Measurements from ENCODE around the gene ATG2B. TPM values are rescaled to one million over a fixed set of nuclear protein-coding genes. Genes with fewer than 3 reads are reported as not detected.

Gene ATG2B
- polyA plus RNA-seq, 1 experiment: 22.1 TPM

GRCh38 chr14:96345669-96346068, 17.5 kb downstream of the ATG2B start:
- ChIA-PET POLR2A (no interaction called here), CTCF (no interaction called here)
- no peaks in the 10 kb centered on the region; the same call in 1 of the 2 replicates for H3K9me3 ChIP-seq (ENCODE audit: control insufficient read depth, insufficient read depth, low read length)
- no peak overlapping the region for H3K27ac ChIP-seq (ENCODE audit: low read depth, low read length)
- TF ChIP-seq CTCF (IDR thresholded peaks at IDR 0.05; ENCODE audit: low read depth, low read length): no peak
- no peak overlapping the region for H3K4me3 ChIP-seq (ENCODE audit: low read depth, low read length)
- DNase-seq (ENCODE audit: low read depth, low spot score): no peak
- H3K27me3 ChIP-seq (ENCODE audit: control insufficient read depth, insufficient read depth, low read length): no peaks in the 10 kb centered on the region

GRCh38 chr14:96341323-96341722, 21.8 kb downstream of the ATG2B start:
- POLR2A ChIA-PET: no interaction called here
- TF ChIP-seq CTCF (IDR thresholded peaks at IDR 0.05; ENCODE audit: low read depth, low read length): no peak
- Histone ChIP-seq H3K27ac (ENCODE audit: low read depth, low read length) (no peak overlapping the region), H3K9me3 (ENCODE audit: control insufficient read depth, insufficient read depth, low read length) (no peaks in the 10 kb centered on the region), H3K27me3 (ENCODE audit: control insufficient read depth, insufficient read depth, low read length) (no peaks in the 10 kb centered on the region), H3K4me3 (ENCODE audit: low read depth, low read length) (no peak overlapping the region)
- no peak for DNase-seq (ENCODE audit: low read depth, low spot score)
- CTCF ChIA-PET: interaction anchor here (1.5 kb wide), 1 partner anchor 14 kb away, joined by 8 read pairs; no protein-coding TSS in a partner anchor

GRCh38 chr14:96338551-96338950, 24.6 kb downstream of the ATG2B start:
- ChIA-PET CTCF (no interaction called here), POLR2A (no interaction called here)
- TF ChIP-seq CTCF (IDR thresholded peaks at IDR 0.05; ENCODE audit: low read depth, low read length): no peak
- H3K27me3 ChIP-seq (ENCODE audit: control insufficient read depth, insufficient read depth, low read length): no peaks in the 10 kb centered on the region
- DNase-seq (ENCODE audit: low read depth, low spot score): no peak
- H3K27ac ChIP-seq (ENCODE audit: low read depth, low read length): no peak overlapping the region
- no peaks in the 10 kb centered on the region for H3K9me3 ChIP-seq (ENCODE audit: control insufficient read depth, insufficient read depth, low read length)
- H3K4me3 ChIP-seq (ENCODE audit: low read depth, low read length): no peak overlapping the region

- POLR2A ChIA-PET: no interaction called here
- TF ChIP-seq CTCF (IDR thresholded peaks at IDR 0.05; ENCODE audit: low read depth, low read length): no peak
- CTCF ChIA-PET: no interaction called here
Measured at GRCh38 chr14:96324219-96324618, 38.9 kb downstream of the ATG2B start.

GRCh38 chr14:96320605-96321004, 42.5 kb downstream of the ATG2B start:
- ChIA-PET POLR2A (no interaction called here), CTCF (no interaction called here)
- Histone ChIP-seq H3K9me3 (ENCODE audit: control insufficient read depth, insufficient read depth, low read length) (no peaks in the 10 kb centered on the region), H3K27ac (ENCODE audit: low read depth, low read length) (no peak overlapping the region), H3K27me3 (ENCODE audit: control insufficient read depth, insufficient read depth, low read length) (no peaks in the 10 kb centered on the region), H3K4me3 (ENCODE audit: low read depth, low read length) (no peak overlapping the region)
- no peak for TF ChIP-seq CTCF (IDR thresholded peaks at IDR 0.05; ENCODE audit: low read depth, low read length)
- no peak for DNase-seq (ENCODE audit: low read depth, low spot score)

More at GRCh38 chr14:96324219-96324618, 38.9 kb downstream of the ATG2B start:
- H3K4me3 ChIP-seq (ENCODE audit: low read depth, low read length): no peak overlapping the region
- no peak overlapping the region for H3K27ac ChIP-seq (ENCODE audit: low read depth, low read length)
- H3K27me3 ChIP-seq (ENCODE audit: control insufficient read depth, insufficient read depth, low read length): no peaks in the 10 kb centered on the region
- DNase-seq (ENCODE audit: low read depth, low spot score): no peak
- H3K9me3 ChIP-seq (ENCODE audit: control insufficient read depth, insufficient read depth, low read length): no peaks in the 10 kb centered on the region

All from AG04450 (cell line).